ENCODE data around the gene TLR1. TPM values are rescaled to one million over a fixed set of nuclear protein-coding genes. Genes with fewer than 3 reads are reported as not detected.
"Not testable (repeated sequence)": the region's sequence is repeated elsewhere in the genome, so short reads cannot be mapped to it uniquely, and the experiment has no call there.

The TLR1 gene
- total RNA-seq, 2 donors from 2014 or later = 2.1 to 5.9 TPM

DNA sequence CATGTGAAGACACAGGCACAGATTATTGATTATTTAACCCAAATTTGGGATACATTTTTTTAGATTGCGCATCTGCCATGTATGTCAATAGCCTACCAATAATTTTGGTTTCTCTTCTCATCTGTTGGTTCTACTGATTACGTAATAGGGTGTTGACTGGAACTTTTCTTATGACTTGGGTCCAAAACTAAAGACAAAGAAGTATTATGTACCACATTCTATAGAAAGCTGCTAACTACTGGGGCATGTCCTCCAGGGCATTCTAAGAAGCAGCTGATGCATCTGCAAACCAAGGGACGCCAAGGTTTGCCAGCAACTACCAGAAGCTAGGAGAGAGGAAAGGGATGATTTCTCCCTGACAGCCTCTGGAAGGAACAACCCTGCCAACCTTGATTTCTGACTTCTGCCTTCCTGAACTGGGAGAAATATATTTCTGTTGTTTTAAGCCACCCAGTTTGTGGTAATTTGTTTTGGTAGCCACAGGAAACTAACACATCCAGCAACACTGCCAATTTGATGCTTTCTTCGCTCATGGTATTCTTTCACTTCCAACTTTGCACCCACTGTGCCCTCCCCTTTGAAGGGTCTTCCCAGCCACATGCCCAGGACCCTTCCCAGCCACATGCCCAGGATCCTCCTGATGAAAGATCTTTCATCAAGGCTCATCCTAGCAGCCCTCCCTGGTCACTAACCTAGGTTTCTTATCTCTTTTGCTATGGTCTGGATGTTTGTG lies 15.9 kb upstream of the TLR1 start:
- no peaks in the 10 kb centered on the region for H3K36me3 Mint-ChIP-seq (ENCODE audit: low read depth)
- H3K4me1 Mint-ChIP-seq = peaks cover 22% of the 10 kb centered on the region
- ATAC-seq (replicated peaks) = no peak
- H3K9me3 Mint-ChIP-seq = peaks cover 17% of the 10 kb centered on the region
- H3K27ac Mint-ChIP-seq = peak overlapping the region; percentile 40
- peak overlapping the region; percentile 6 for H3K4me3 Mint-ChIP-seq
- no peaks in the 10 kb centered on the region for H3K27me3 Mint-ChIP-seq

DNA sequence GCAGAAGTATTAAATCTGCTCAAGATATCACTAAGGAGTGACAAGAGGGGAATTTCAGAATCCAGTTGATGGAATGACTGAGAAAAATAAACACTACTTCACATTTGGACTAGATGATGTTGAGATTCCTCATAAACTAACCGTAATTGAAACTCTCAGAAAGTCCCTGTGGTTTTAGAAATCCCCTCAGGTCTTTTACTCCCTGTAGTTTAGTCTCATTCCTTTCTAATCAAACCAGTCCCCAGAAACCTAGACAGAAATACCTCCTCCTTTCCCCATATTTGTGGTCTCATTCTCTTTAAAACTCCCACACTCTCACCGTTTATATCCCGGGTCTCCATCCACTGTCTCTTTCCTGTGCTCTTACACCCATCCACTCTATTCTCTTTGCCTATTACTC lies 15.0 kb upstream of the TLR1 start:
- Mint-ChIP-seq H3K27ac (peak overlapping the region; percentile 40), H3K4me3 (peak overlapping the region; percentile 6), H3K36me3 (ENCODE audit: low read depth) (no peaks in the 10 kb centered on the region), H3K9me3 (peaks cover 18% of the 10 kb centered on the region), H3K4me1 (peaks cover 22% of the 10 kb centered on the region), H3K27me3 (no peaks in the 10 kb centered on the region)
- ATAC-seq (replicated peaks) = peak; percentile 86

DNA sequence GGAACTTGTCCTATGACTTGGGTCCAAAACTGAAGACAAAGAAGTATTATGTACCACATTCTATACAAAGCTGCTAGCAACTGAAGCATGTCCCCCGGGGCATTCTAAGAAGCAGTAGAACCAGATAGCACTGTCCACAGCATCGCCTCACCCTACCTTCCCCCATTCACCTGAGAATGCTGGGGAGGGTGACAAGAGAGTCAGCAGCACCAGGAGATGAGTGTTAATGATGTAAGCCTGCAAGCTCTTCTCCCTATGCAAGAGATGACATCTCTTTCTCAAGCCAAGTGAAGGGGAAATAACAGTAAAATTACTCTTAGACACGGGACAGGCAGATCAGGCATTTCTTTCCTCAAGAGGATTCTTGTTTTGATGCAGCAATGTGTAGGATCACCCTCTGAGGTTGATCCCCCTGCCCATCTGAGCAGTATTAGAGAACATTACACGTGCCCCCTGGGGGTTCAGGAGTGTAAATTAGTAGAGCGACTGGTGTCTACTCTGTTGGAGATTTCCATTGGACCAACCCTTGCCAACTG lies 13.9 kb upstream of the TLR1 start:
- Mint-ChIP-seq H3K27me3 (no peaks in the 10 kb centered on the region), H3K9me3 (peaks cover 13% of the 10 kb centered on the region), H3K4me3 (no peak overlapping the region), H3K27ac (no peak overlapping the region), H3K36me3 (ENCODE audit: low read depth) (no peaks in the 10 kb centered on the region), H3K4me1 (peaks cover 22% of the 10 kb centered on the region)
- ATAC-seq (replicated peaks) = no peak

DNA sequence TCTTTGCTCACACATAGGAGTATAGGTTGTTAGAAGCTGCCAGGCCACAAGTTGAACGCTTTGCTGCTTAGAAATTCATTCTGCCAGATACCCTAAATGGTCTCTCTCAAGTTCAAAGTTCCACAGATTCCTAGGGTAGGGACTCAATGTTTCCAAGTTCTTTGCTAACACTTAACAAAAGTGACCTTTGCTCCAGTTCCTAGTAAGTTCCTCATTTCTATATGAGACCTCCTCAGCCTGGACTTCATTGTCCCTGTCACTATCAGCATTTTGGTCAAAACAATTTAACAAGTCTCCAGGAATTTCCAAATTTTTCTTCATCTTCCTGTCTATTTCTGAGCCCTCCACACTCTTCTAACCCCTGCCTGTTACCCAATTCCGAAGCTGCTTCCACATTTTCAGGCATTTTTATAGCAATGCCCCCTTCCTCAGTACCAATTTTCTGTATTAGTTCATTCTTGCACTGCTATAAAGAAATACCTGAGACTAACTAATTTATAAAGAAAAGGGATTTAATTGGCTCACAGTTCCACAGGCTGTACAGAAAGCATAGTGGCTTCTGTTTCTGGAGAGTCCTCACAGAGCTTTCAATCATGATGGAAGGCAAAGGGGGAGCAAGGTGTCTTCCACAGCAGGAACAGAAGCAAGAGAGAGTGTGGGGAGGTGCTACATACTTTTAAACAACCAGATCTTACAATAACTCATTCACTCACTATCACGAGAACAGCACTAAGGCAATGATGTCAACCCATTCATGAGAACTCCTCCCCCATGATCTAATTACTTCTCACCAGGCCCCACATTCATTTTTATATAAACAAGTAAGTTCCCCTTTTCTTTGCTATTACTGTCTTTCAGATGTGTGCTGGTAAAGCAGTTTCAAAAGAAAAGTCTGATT lies 11.5 kb upstream of the TLR1 start:
- Mint-ChIP-seq H3K4me3 (no peak overlapping the region), H3K27ac (no peak overlapping the region), H3K27me3 (no peaks in the 10 kb centered on the region), H3K4me1 (peaks cover 22% of the 10 kb centered on the region), H3K36me3 (ENCODE audit: low read depth) (no peaks in the 10 kb centered on the region), H3K9me3 (peaks cover 5% of the 10 kb centered on the region)
- ATAC-seq (replicated peaks) = no peak

DNA sequence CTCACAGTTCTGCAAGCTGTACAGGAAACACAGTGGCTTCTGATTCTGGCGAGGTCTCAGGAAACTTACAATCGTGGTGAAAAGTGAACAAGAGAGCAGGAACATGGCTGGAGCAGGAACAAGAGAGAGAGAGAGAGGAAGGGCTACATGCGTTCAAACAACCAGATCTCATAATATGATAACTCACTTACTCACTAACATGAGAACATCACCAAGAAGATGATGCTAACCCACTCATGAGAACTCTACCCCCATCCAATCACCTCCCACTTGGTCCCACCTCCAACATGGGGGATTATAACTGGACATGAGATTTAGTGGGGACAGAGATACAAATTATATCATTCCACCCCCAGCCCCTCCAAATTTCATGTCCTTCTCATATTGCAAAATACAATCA lies 9.8 kb upstream of the TLR1 start:
- Mint-ChIP-seq H3K9me3 (peaks cover 5% of the 10 kb centered on the region), H3K36me3 (ENCODE audit: low read depth) (no peaks in the 10 kb centered on the region), H3K4me3 (no peak overlapping the region), H3K27ac (no peak overlapping the region), H3K4me1 (peaks cover 7% of the 10 kb centered on the region), H3K27me3 (no peaks in the 10 kb centered on the region)
- ATAC-seq (replicated peaks) = no peak

DNA sequence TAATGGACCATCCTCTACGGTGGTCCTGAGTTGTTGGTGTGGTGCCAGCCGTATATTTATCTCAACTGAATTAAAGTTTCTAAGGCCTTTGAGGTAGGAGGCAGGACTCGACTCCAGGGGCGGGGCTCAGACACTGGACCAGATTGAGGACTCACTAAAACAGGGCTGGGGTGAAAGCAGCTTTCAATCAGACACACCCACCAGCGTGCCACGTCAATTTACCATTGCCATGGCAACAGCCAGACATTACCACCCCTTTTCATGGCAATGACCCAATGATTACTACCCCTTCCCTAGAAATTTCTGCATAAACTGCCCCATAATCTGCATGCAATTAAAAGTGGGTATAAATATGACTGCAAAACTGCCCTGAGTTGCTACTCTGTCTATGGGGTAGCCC lies 6.7 kb upstream of the TLR1 start:
- Mint-ChIP-seq H3K36me3 (ENCODE audit: low read depth) (no peaks in the 10 kb centered on the region), H3K27ac (no peak overlapping the region), H3K4me1 (peaks cover 1% of the 10 kb centered on the region), H3K9me3 (peaks cover 5% of the 10 kb centered on the region), H3K4me3 (no peak overlapping the region), H3K27me3 (no peaks in the 10 kb centered on the region)
- ATAC-seq (replicated peaks) = no peak

DNA sequence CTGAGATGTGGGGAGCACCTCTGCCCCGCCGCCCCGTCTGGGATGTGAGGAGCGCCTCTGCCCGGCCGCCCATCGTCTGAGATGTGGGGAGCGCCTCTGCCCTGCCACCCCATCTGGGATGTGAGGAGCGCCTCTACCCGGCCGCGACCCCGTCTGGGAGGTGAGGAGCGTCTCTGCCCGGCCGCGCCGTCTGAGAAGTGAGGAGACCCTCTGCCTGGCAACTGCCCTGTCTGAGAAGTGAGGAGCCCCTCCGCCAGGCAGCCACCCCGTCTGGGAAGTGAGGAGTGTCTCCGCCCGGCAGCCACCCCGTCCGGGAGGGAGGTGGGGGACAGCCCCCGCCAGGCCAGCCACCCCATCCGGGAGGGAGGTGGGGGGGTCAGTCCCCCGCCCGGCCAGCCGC lies 2.9 kb upstream of the TLR1 start:
- H3K4me3 Mint-ChIP-seq; H3K36me3 Mint-ChIP-seq (ENCODE audit: low read depth); H3K27ac Mint-ChIP-seq; ATAC-seq (replicated peaks); H3K27me3 Mint-ChIP-seq; H3K9me3 Mint-ChIP-seq: not testable (repeated sequence)
- peaks cover 23% of the 10 kb centered on the region for H3K4me1 Mint-ChIP-seq

DNA sequence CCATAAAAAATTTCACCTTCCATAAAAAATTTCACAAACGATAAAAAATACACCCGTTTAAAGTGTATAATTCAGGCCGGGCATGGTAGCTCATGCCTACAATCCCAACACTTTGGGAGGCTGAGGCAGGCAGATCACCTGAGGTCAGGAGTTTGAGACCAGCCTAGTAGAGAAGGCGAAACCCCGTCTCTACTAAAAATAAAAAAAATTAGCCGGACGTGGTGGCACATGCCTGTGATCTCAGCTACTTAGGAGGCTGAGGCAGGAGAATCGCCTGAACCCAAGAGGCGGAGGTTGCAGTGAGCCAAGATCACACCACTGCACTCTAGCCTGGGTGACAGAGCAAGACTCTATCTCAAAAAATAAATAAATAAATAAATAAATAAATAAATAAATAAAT lies 1.7 kb upstream of the TLR1 start:
- H3K27ac Mint-ChIP-seq = peak overlapping the region; percentile 86
- ATAC-seq (replicated peaks); H3K36me3 Mint-ChIP-seq (ENCODE audit: low read depth); H3K27me3 Mint-ChIP-seq; H3K9me3 Mint-ChIP-seq: not testable (repeated sequence)
- H3K4me1 Mint-ChIP-seq = peaks cover 27% of the 10 kb centered on the region
- peak overlapping the region; percentile 77 for H3K4me3 Mint-ChIP-seq

DNA sequence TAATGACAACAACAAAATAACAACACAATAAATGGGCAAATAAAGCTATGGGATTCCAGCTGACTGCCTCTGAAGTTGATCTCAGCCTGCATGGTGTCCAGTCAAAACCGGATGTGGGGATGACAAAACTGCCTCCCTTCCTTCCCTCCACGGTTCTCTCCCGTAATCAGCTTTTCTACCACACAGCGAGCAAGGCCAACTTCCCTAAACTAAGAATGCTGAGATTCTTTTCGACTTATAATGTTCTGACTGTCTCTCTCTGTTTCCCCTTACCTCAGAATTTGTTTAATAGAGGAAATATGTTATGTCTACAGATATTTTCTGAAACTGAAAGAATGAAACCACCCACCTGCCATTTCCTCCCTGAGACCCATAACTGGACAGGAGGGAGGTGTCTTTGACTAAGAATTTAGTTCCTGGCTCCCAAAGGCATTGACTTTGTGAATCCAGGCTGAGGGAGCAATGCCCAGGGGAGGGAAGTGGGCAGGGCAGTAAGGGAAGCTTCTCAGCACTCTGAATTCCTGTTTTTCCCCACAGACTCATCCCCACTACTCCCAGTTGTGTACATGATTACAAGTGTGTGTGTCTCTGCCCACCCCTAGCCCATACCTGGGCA lies 1.0 kb upstream of the TLR1 start:
- Mint-ChIP-seq H3K4me1 (peaks cover 27% of the 10 kb centered on the region), H3K27ac (peak overlapping the region; percentile 86), H3K27me3 (no peaks in the 10 kb centered on the region), H3K4me3 (peak overlapping the region; percentile 77), H3K9me3 (peaks cover 4% of the 10 kb centered on the region), H3K36me3 (ENCODE audit: low read depth) (peaks cover 9% of the 10 kb centered on the region)
- ATAC-seq (replicated peaks) = peak; percentile 43

DNA sequence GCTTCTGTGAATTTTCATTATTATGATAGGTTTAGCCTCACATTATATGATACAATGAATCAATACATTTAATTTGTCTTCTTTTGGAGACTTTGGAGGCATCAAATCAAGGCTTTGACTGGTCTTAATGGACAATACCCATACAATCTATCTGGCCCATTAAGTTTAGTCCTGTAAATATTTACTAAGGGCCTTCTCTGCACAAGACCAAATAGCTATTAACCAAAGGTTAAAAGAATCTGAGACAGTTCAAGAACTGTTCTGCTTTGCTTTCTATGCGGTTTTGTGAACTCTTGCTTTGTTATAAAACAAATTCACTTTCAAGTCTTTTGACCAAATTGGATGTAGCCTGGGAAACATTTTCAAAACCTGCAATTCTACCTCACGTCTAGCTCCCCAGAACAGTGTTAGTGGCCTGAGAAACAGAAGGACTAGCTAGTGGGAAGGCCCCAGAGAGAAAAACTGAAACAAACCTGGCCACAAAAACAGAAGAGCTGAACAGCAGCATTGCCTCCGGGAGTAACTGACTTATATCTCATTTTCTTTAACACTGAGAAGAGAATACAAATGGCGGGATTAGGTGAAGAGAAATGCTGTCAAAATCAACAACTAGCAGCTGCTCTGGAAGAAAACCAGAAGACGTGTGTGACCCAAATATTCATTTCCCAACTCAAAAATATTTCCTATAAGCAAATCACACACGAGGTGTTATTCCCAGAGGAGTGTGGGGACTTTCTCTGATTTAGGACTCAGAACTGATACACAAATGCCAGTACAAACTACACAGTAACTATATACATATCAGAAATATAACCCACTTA lies 548 bp downstream of the TLR1 start:
- Mint-ChIP-seq H3K4me1 (peaks cover 27% of the 10 kb centered on the region), H3K27ac (peak overlapping the region; percentile 86), H3K4me3 (peak overlapping the region; percentile 77), H3K36me3 (ENCODE audit: low read depth) (peaks cover 25% of the 10 kb centered on the region), H3K9me3 (peaks cover 15% of the 10 kb centered on the region), H3K27me3 (no peaks in the 10 kb centered on the region)
- ATAC-seq (replicated peaks) = peak; percentile 91

DNA sequence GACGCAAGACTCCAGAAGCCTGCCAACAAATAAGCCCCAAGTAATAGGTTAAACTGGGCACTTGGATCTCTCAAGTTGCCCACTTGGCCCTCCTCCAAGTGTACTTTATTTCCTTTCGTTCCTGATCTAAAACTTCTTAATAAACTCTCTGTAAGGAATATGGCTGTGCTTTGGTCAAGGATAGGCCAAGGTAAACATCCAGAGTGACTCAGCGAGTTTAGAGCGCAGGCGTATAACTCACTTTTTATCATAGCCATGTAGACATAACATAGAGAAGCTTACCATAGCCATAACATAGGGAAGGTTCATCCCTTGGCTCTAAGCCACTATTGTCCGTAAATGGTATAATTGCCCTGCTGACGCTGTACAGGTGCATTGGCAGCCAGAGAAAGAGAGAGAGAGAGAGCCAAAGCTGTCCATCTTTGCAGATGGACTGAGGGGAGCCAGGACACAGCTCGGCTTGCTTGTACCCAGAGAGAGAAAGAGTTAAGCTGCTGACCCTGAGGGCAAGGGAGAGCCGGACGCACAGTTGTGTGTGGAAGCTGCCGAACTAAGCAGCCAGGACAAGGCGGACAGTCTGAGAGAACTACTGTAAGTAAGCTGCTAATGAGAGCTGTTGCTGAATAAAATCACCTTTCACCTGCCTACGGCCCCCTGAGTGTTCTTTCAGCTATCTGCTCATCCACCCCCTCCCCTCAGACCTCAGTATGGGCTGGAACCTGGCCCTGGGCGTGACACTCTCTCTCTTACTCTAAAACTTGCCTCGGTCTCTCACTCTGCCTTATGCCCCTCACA lies 1.8 kb downstream of the TLR1 start:
- Mint-ChIP-seq H3K4me3 (peak overlapping the region; percentile 77), H3K36me3 (ENCODE audit: low read depth) (peaks cover 38% of the 10 kb centered on the region), H3K27ac (no peak overlapping the region), H3K9me3 (peaks cover 17% of the 10 kb centered on the region), H3K4me1 (peaks cover 27% of the 10 kb centered on the region), H3K27me3 (no peaks in the 10 kb centered on the region)
- ATAC-seq (replicated peaks) = no peak

DNA sequence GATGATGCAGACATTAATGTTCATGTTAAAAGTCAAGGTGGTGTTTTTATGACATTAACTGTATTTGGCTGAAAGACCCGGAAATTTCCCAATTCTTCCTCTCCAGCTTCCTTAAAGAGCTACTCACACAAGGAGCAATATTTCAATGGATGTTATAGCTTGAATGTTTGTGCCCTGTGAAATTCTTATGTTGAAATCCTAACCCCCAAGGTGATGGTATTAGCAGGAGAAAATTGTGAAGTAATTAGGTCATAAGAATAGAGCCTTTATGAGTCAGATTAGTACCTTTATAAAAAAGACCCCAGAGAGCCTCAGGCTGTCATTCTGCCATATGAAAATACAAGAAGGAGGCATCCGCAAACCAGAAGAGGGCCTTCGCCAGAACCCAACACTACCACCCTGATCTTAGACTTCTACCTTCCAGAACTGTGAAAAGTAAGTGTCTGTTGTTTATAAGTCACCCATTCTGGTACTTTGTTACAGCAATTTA lies 3.6 kb downstream of the TLR1 start:
- H3K4me3 Mint-ChIP-seq = no peak overlapping the region

DNA sequence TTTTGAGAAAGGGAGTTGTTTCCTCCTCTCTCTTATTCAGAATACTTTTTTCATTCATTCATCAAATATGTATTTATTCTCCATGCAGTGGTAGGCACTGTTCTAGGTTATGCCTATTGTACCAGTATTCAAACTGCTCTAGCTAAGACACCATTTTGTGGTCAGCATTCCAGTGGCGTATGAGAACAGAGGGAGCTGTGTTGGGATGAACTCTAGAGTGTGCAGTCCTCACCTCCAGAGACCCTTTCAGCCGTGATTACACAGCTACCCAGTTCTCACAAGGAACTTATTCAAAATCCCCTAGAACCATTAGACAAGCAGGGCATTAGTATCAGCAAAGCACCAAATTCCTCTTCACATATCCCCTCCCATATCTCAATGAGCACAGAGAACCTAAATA lies 4.2 kb downstream of the TLR1 start:
- Mint-ChIP-seq H3K4me3 (no peak overlapping the region), H3K36me3 (ENCODE audit: low read depth) (peaks cover 41% of the 10 kb centered on the region), H3K4me1 (peaks cover 21% of the 10 kb centered on the region), H3K9me3 (peaks cover 17% of the 10 kb centered on the region), H3K27me3 (no peaks in the 10 kb centered on the region), H3K27ac (no peak overlapping the region)
- no peak for ATAC-seq (replicated peaks)

More for the DNA sequence above, 3.6 kb downstream of the TLR1 start:
- H3K27me3 Mint-ChIP-seq = no peaks in the 10 kb centered on the region
- H3K27ac Mint-ChIP-seq = no peak overlapping the region
- peaks cover 27% of the 10 kb centered on the region for H3K4me1 Mint-ChIP-seq
- peaks cover 17% of the 10 kb centered on the region for H3K9me3 Mint-ChIP-seq
- H3K36me3 Mint-ChIP-seq (ENCODE audit: low read depth) = peaks cover 41% of the 10 kb centered on the region
- ATAC-seq (replicated peaks) = no peak
